ENCODE data around the gene BMP4. TPM values are rescaled to one million over a fixed set of nuclear protein-coding genes. Genes with fewer than 3 reads are reported as not detected.

The BMP4 gene
- total RNA-seq, 3 donors from 2014 or later, result 17.0 to 51.8 (median 17.7) TPM

DNA sequence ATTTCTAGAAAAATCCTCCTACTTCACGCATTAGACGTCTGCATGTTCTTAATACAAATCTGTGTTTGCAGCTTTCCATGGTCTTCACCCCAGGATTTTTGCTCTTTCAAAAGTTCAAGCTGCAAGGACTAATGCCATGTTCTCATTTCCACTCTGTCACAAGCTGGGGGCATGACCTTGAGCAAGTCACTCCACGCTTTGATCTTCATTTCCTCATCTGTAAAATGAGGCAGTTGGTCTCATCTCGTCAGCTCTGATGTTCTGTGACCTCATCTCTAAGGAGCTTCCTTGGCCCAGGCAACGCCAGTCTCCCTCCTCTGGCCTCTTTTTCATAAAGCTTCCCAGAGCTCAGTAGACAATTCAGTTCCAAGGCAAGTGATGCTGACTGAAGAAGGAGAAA is 18.8 kb upstream of the BMP4 start:
- H3K4me3 ChIP-seq, result no peak overlapping the region
- intact Hi-C loops (cut with DNase I; ENCODE audit: low total_unique reads), result no loop called here
- TF ChIP-seq POLR2A (IDR thresholded peaks at IDR 0.05) (no peak), POLR2AphosphoS5 (IDR thresholded peaks at IDR 0.05) (no peak)
- TF ChIP-seq, protein P1, sequence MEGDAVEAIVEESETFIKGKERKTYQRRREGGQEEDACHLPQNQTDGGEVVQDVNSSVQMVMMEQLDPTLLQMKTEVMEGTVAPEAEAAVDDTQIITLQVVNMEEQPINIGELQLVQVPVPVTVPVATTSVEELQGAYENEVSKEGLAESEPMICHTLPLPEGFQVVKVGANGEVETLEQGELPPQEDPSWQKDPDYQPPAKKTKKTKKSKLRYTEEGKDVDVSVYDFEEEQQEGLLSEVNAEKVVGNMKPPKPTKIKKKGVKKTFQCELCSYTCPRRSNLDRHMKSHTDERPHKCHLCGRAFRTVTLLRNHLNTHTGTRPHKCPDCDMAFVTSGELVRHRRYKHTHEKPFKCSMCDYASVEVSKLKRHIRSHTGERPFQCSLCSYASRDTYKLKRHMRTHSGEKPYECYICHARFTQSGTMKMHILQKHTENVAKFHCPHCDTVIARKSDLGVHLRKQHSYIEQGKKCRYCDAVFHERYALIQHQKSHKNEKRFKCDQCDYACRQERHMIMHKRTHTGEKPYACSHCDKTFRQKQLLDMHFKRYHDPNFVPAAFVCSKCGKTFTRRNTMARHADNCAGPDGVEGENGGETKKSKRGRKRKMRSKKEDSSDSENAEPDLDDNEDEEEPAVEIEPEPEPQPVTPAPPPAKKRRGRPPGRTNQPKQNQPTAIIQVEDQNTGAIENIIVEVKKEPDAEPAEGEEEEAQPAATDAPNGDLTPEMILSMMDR (IDR thresholded peaks at IDR 0.05), result no peak
- H3K9me3 ChIP-seq, result no peaks in the 10 kb centered on the region
- no peaks in the 10 kb centered on the region for H3K27me3 ChIP-seq
- DNase-seq (ENCODE audit: low spot score in 2 of 2), result no peak
- H3K27ac ChIP-seq, result no peak overlapping the region
- no peaks in the 10 kb centered on the region for H3K4me1 ChIP-seq
- no peaks in the 10 kb centered on the region for H3K36me3 ChIP-seq

DNA sequence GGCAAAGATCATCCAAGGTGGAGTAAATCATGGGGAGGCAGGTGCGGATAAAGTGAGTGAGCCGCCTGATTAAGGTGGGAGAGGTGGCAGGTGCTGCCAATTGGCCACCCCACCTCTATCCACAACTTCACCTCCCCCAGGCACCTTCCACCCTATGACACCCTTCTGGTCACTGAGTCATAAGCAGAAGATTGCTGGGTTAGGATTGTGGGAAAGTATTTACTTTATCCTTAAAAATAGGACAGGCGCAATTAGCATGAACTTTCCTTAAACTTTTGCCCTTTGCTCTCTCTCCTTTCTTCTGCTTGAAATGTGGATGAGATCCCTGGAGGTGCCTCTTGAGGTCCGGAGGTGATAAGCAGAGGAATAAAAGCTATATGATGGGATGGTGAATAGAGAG is 14.9 kb upstream of the BMP4 start:
- Histone ChIP-seq H3K4me3 (no peak overlapping the region), H3K9me3 (no peaks in the 10 kb centered on the region), H3K36me3 (no peaks in the 10 kb centered on the region), H3K4me1 (no peaks in the 10 kb centered on the region), H3K27ac (no peak overlapping the region), H3K27me3 (no peaks in the 10 kb centered on the region)
- intact Hi-C loops (cut with DNase I; ENCODE audit: low total_unique reads), result no loop called here
- no peak for DNase-seq (ENCODE audit: low spot score in 2 of 2)
- TF ChIP-seq POLR2A (IDR thresholded peaks at IDR 0.05), result no peak
- no peak for TF ChIP-seq POLR2AphosphoS5 (IDR thresholded peaks at IDR 0.05)
- TF ChIP-seq, protein P1 (IDR thresholded peaks at IDR 0.05), result no peak

DNA sequence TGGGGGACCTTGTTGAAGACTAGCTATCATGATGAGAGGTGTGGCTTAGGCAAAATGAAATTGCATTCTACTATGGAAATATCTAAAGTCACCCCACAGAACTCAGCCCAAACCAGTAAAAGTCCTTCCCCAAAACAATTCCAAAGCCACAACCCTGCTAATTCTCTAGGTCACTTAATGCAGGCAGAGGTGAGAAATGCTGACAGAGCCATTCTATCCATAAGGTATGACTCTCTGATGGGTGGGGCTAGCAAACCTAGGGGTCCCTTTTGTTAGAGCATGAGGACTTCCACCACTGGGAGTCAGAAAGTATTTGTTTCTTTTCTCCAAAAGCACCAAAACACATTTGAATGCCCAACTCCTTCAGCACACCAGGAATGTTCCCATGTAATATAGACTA is 12.7 kb upstream of the BMP4 start:
- no peaks in the 10 kb centered on the region for H3K9me3 ChIP-seq
- H3K27me3 ChIP-seq, result no peaks in the 10 kb centered on the region
- H3K4me1 ChIP-seq, result no peaks in the 10 kb centered on the region
- TF ChIP-seq POLR2A (IDR thresholded peaks at IDR 0.05), result no peak
- TF ChIP-seq POLR2AphosphoS5 (IDR thresholded peaks at IDR 0.05), result no peak
- TF ChIP-seq, protein P1 (IDR thresholded peaks at IDR 0.05), result no peak
- no peak overlapping the region for H3K27ac ChIP-seq
- intact Hi-C loops (cut with DNase I; ENCODE audit: low total_unique reads), result no loop called here
- no peak for DNase-seq (ENCODE audit: low spot score in 2 of 2)
- no peak overlapping the region for H3K4me3 ChIP-seq
- H3K36me3 ChIP-seq, result no peaks in the 10 kb centered on the region

DNA sequence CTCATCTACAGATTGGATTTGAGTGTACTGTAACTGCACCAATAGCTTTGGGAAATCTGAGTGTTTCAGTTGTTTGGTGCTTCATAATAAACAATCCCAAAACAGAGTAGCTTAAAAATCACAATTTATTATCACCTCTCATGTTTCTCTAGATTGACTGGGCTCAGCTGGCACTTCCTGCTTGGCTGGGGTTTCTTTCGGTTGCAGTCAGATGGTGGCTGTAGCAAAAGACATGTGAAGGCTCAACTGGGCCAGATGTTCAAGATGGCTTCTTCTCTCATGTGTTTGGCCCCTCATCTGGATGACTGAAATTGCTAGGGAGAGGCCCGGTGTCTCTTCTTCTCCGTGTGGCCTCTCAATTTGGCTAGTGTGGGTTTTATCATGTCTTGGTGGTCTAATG is 12.1 kb upstream of the BMP4 start:
- H3K27ac ChIP-seq, result no peak overlapping the region
- TF ChIP-seq POLR2A (IDR thresholded peaks at IDR 0.05) (no peak), POLR2AphosphoS5 (IDR thresholded peaks at IDR 0.05) (no peak)
- TF ChIP-seq, protein P1 (IDR thresholded peaks at IDR 0.05), result no peak
- H3K4me1 ChIP-seq, result no peaks in the 10 kb centered on the region
- DNase-seq (ENCODE audit: low spot score in 2 of 2), result no peak
- intact Hi-C loops (cut with DNase I; ENCODE audit: low total_unique reads), result no loop called here
- H3K4me3 ChIP-seq, result no peak overlapping the region
- no peaks in the 10 kb centered on the region for H3K27me3 ChIP-seq
- no peaks in the 10 kb centered on the region for H3K36me3 ChIP-seq
- no peaks in the 10 kb centered on the region for H3K9me3 ChIP-seq

DNA sequence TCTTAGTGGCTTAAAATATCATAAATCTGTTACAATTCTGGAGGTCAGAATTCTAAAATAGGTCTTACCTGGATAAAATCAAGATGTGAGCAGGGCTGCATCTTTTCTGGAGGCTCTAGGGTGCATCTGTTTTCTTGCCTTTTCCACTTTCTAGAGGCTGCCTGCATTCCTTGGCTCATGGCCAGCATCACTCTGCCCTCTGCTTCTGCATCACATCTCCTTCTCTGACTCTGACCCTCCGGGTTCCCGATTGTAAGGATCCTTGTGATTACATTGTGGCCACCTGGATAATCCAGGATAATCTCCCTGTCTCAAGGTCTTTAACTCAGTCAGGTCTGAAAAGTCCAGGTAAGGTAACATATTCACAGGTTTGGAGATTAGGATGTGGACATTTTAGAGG is 11.0 kb upstream of the BMP4 start:
- H3K4me3 ChIP-seq, result no peak overlapping the region
- H3K27me3 ChIP-seq, result peaks cover 0 to 2% of the 10 kb centered on the region in 2 donors
- H3K9me3 ChIP-seq, result no peaks in the 10 kb centered on the region
- intact Hi-C loops (cut with DNase I; ENCODE audit: low total_unique reads), result no loop called here
- no peak overlapping the region for H3K27ac ChIP-seq
- H3K4me1 ChIP-seq, result no peaks in the 10 kb centered on the region
- no peak for DNase-seq (ENCODE audit: low spot score in 2 of 2)
- no peaks in the 10 kb centered on the region for H3K36me3 ChIP-seq
- TF ChIP-seq POLR2A (IDR thresholded peaks at IDR 0.05) (no peak), POLR2AphosphoS5 (IDR thresholded peaks at IDR 0.05) (no peak)
- TF ChIP-seq, protein P1 (IDR thresholded peaks at IDR 0.05), result no peak

Data from breast epithelium (tissue), 4 donors.